Measurements from ENCODE around the gene DGLUCY.

The DGLUCY gene

DNA sequence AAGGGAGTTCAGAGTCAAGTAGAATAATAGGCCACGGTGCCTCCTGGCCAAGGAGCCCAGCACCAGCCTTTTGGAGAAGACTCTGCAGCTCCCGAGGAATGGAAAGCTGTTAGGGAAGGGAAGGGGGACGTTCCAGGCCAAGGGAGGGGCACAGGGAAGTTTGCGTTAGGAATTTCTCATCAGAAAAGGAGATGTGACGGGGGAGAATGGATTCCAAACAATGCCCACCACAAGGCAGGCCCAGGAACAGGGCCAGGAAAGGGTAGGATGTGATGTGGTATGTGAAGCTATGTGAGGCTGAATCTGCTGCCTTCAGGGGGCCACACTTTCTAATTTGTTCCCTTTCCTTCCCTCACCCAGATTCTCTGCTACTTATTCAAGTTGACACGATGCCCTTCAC is 46.0 kb downstream of the DGLUCY start:
- H3K36me3 ChIP-seq (ENCODE audit: control insufficient read depth, insufficient read depth, low read length): peaks cover 62% of the 10 kb centered on the region
- no peak for DNase-seq
- H3K9me3 ChIP-seq (ENCODE audit: control insufficient read depth, low read length): no peaks in the 10 kb centered on the region
- no peaks in the 10 kb centered on the region for H3K4me1 ChIP-seq (ENCODE audit: control insufficient read depth, insufficient read depth, low read length, poor library complexity, severe bottlenecking)
- H3K27ac ChIP-seq (ENCODE audit: insufficient read depth, low read length, poor library complexity, severe bottlenecking): no peak overlapping the region
- no peaks in the 10 kb centered on the region for H3K27me3 ChIP-seq (replicated peaks; ENCODE audit: control insufficient read depth, insufficient read depth, low read length, poor library complexity, severe bottlenecking)
- H3K4me3 ChIP-seq (ENCODE audit: insufficient read depth, low read depth, low read length, poor library complexity, severe bottlenecking): no peak overlapping the region

GRCh38 chr14:91163316-91163715 is 49.4 kb downstream of the DGLUCY start:
- Histone ChIP-seq H3K36me3 (ENCODE audit: control insufficient read depth, insufficient read depth, low read length) (peaks cover 77% of the 10 kb centered on the region), H3K27ac (ENCODE audit: insufficient read depth, low read length, poor library complexity, severe bottlenecking) (no peak overlapping the region), H3K4me3 (ENCODE audit: insufficient read depth, low read depth, low read length, poor library complexity, severe bottlenecking) (no peak overlapping the region), H3K9me3 (ENCODE audit: control insufficient read depth, low read length) (no peaks in the 10 kb centered on the region), H3K27me3 (replicated peaks; ENCODE audit: control insufficient read depth, insufficient read depth, low read length, poor library complexity, severe bottlenecking) (no peaks in the 10 kb centered on the region), H3K4me1 (ENCODE audit: control insufficient read depth, insufficient read depth, low read length, poor library complexity, severe bottlenecking) (no peaks in the 10 kb centered on the region)
- DNase-seq: no peak

DNA sequence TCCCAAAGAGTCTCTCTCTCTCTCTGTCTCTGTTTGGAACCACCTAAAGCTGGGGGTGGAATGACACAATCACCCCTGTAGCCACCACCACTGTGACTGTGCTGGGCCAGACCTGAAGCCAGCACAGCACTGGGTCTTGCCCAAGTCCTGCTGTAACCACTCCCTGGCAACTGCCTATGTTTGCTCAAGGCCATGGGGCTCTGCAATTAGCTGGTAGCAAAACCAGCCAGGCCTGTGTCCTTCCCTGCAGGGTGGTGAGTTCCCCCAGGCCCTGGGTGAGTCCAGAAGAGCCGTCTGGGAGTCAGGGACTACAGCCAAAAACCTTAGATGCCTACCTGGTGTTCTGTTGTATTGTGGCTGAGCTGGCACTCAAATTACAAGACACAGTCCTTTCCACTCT is 50.8 kb downstream of the DGLUCY start:
- H3K36me3 ChIP-seq (ENCODE audit: control insufficient read depth, insufficient read depth, low read length): peaks cover 79% of the 10 kb centered on the region
- no peaks in the 10 kb centered on the region for H3K27me3 ChIP-seq (replicated peaks; ENCODE audit: control insufficient read depth, insufficient read depth, low read length, poor library complexity, severe bottlenecking)
- no peak overlapping the region for H3K27ac ChIP-seq (ENCODE audit: insufficient read depth, low read length, poor library complexity, severe bottlenecking)
- no peaks in the 10 kb centered on the region for H3K4me1 ChIP-seq (ENCODE audit: control insufficient read depth, insufficient read depth, low read length, poor library complexity, severe bottlenecking)
- no peak for DNase-seq
- no peaks in the 10 kb centered on the region for H3K9me3 ChIP-seq (ENCODE audit: control insufficient read depth, low read length)
- H3K4me3 ChIP-seq (ENCODE audit: insufficient read depth, low read depth, low read length, poor library complexity, severe bottlenecking): no peak overlapping the region

DNA sequence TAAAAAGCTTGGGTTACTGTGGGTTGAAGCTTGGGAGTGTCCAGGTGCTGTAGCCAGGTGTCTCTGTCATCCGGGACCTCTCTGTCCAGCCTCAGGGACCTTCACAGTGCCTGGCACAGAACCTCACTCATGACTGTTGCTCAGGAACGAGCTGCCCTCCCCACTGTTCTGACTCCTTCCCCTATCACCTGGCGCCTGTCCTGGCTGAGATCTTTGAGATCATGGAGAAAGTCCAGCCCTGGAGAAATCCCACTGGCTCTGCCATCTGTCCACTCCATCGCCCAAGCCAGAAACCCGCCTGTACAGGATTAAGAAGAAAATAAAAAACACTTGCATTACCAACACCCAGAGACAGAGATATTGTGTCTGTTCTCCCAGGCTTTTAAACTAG is 53.5 kb downstream of the DGLUCY start:
- Histone ChIP-seq H3K4me1 (ENCODE audit: control insufficient read depth, insufficient read depth, low read length, poor library complexity, severe bottlenecking) (no peaks in the 10 kb centered on the region), H3K27me3 (replicated peaks; ENCODE audit: control insufficient read depth, insufficient read depth, low read length, poor library complexity, severe bottlenecking) (no peaks in the 10 kb centered on the region), H3K4me3 (ENCODE audit: insufficient read depth, low read depth, low read length, poor library complexity, severe bottlenecking) (no peak overlapping the region), H3K9me3 (ENCODE audit: control insufficient read depth, low read length) (no peaks in the 10 kb centered on the region), H3K27ac (ENCODE audit: insufficient read depth, low read length, poor library complexity, severe bottlenecking) (no peak overlapping the region), H3K36me3 (ENCODE audit: control insufficient read depth, insufficient read depth, low read length) (peaks cover 68% of the 10 kb centered on the region)
- DNase-seq: no peak

GRCh38 chr14:91169951-91170350 is 56.1 kb downstream of the DGLUCY start:
- no peaks in the 10 kb centered on the region for H3K4me1 ChIP-seq (ENCODE audit: control insufficient read depth, insufficient read depth, low read length, poor library complexity, severe bottlenecking)
- no peak for DNase-seq
- H3K27me3 ChIP-seq (replicated peaks; ENCODE audit: control insufficient read depth, insufficient read depth, low read length, poor library complexity, severe bottlenecking): no peaks in the 10 kb centered on the region
- H3K4me3 ChIP-seq (ENCODE audit: insufficient read depth, low read depth, low read length, poor library complexity, severe bottlenecking): no peak overlapping the region
- H3K36me3 ChIP-seq (ENCODE audit: control insufficient read depth, insufficient read depth, low read length): peaks cover 54% of the 10 kb centered on the region
- H3K27ac ChIP-seq (ENCODE audit: insufficient read depth, low read length, poor library complexity, severe bottlenecking): no peak overlapping the region
- H3K9me3 ChIP-seq (ENCODE audit: control insufficient read depth, low read length): no peaks in the 10 kb centered on the region

DNA sequence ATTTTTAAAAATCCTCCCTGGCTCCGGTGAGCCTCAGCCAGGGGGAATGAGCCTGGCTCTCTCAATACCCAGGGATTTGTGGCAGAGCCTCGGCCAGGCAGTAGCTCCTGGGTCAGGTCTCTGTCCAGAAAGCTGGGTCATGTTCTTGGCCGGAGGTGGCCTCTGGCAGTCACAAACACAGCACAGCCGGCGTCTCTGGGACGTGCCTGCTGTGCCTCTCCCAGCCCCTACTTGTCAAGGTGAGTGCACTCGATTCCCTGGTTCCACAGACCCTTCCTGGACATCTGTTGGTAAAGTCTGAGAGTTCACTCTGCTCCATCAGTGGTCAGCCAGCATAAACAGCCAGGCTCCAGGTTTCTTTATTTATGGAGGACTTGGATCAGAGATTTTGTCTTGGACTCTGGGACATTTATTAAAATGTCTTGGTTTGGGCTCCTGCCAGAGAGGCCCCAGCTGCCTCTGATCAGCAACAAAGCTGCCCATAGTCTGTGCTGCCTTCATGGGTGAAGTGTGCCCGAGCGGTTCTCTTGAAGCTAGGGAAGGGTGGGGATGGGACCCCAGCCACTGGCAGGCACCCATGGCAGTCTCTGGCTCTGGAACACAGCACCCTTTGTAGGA is 56.7 kb downstream of the DGLUCY start:
- Histone ChIP-seq H3K4me1 (ENCODE audit: control insufficient read depth, insufficient read depth, low read length, poor library complexity, severe bottlenecking) (no peaks in the 10 kb centered on the region), H3K4me3 (ENCODE audit: insufficient read depth, low read depth, low read length, poor library complexity, severe bottlenecking) (no peak overlapping the region), H3K9me3 (ENCODE audit: control insufficient read depth, low read length) (no peaks in the 10 kb centered on the region), H3K27me3 (replicated peaks; ENCODE audit: control insufficient read depth, insufficient read depth, low read length, poor library complexity, severe bottlenecking) (no peaks in the 10 kb centered on the region), H3K27ac (ENCODE audit: insufficient read depth, low read length, poor library complexity, severe bottlenecking) (no peak overlapping the region), H3K36me3 (ENCODE audit: control insufficient read depth, insufficient read depth, low read length) (peaks cover 47% of the 10 kb centered on the region)
- DNase-seq: no peak

DNA sequence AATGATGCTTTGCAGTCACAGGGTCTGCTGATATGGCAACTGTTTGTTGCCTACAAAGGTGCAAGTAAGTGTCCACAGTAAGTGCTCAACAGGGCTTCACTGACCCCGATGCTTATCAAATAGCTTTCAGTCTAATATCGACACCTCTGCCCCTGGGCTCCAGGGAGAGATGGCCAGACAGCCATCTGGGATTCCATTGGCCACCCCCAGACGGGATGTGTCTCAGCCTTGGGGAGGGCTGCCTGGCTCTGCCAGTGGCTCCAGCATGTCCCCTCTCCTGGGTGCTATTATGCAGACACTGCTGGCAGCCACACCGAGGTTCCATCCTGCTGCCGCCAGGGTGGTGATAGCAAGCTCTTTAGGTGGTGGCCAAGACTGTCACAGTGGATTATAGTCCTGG is 57.4 kb downstream of the DGLUCY start:
- Histone ChIP-seq H3K27me3 (replicated peaks; ENCODE audit: control insufficient read depth, insufficient read depth, low read length, poor library complexity, severe bottlenecking) (no peaks in the 10 kb centered on the region), H3K9me3 (ENCODE audit: control insufficient read depth, low read length) (no peaks in the 10 kb centered on the region), H3K36me3 (ENCODE audit: control insufficient read depth, insufficient read depth, low read length) (peaks cover 40% of the 10 kb centered on the region), H3K4me3 (ENCODE audit: insufficient read depth, low read depth, low read length, poor library complexity, severe bottlenecking) (no peak overlapping the region), H3K4me1 (ENCODE audit: control insufficient read depth, insufficient read depth, low read length, poor library complexity, severe bottlenecking) (no peaks in the 10 kb centered on the region), H3K27ac (ENCODE audit: insufficient read depth, low read length, poor library complexity, severe bottlenecking) (no peak overlapping the region)
- DNase-seq: no peak

DNA sequence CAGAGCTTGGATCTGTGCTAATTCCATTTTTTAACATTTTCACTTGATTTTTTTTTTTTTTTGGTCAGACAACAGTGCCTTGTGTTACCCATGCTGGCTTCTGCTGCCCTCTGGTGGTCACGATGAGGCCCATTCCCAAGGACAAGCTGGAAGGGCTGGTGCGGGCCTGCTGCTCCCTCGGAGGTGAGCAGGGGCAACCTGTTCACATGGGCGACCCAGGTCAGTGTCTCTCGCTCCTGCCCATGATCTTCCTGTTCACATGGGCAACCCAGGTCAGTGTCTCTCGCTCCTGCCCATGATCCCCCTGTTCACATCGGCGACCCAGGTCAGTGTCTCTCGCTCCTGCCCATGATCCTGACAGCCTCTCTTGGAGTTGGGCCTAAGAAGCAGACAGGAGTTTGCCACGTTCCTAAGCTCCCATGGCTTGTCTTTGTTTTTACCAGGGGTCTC is 59.4 kb downstream of the DGLUCY start:
- Histone ChIP-seq H3K4me1 (ENCODE audit: control insufficient read depth, insufficient read depth, low read length, poor library complexity, severe bottlenecking) (peaks cover 8% of the 10 kb centered on the region), H3K4me3 (ENCODE audit: insufficient read depth, low read depth, low read length, poor library complexity, severe bottlenecking) (no peak overlapping the region), H3K27me3 (replicated peaks; ENCODE audit: control insufficient read depth, insufficient read depth, low read length, poor library complexity, severe bottlenecking) (no peaks in the 10 kb centered on the region), H3K27ac (ENCODE audit: insufficient read depth, low read length, poor library complexity, severe bottlenecking) (no peak overlapping the region), H3K36me3 (ENCODE audit: control insufficient read depth, insufficient read depth, low read length) (peaks cover 31% of the 10 kb centered on the region), H3K9me3 (ENCODE audit: control insufficient read depth, low read length) (no peaks in the 10 kb centered on the region)
- peak; percentile 50 to 71 (median 58) for DNase-seq

- DNase-seq: no peak
Observed at GRCh38 chr14:91173904-91174303, 60.0 kb downstream of the DGLUCY start.

DNA sequence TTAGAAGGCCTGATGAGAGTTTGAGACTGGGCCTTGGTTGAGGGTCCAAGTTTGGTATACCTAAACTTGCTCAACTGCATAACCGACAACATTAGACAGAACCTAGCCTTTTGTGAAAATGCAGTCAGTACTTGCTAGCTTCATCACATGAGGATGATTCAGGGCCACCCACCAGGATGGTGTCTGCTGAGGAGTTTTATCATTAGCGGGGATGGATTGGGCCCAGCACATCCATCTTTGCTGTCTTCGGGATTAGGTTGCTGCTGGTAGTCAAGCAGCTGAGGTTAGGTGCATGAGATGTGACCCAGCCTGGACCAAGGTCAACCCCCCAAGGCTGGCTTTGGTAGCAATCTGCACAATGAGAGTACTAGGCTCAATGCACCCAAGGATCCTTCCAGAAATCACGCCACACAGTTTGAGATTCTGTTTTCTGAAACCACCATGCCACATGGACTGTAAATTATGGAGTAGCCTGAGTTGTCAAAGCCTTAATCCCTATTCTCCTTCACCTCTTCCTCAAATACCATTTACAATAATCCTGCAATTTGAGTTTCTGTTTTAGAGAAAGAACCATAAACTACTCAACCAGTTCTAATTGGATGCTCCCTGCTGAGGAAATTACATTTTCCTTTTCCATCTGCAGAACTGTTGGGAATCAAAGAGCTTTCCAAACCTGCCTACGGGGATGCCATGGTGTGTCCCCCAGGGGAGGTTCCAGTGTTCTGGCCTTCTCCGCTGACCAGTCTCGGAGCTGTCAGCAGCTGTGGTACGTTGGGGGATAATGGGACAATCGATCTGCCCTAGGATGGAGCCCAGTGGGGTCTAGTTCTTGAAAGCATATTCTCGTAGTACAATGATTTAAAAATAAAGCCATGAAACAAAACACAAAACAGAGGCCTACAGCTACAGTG is 61.7 kb downstream of the DGLUCY start:
- no peaks in the 10 kb centered on the region for H3K27me3 ChIP-seq (replicated peaks; ENCODE audit: control insufficient read depth, insufficient read depth, low read length, poor library complexity, severe bottlenecking)
- no peaks in the 10 kb centered on the region for H3K9me3 ChIP-seq (ENCODE audit: control insufficient read depth, low read length)
- H3K27ac ChIP-seq (ENCODE audit: insufficient read depth, low read length, poor library complexity, severe bottlenecking): no peak overlapping the region
- DNase-seq: no peak
- H3K36me3 ChIP-seq (ENCODE audit: control insufficient read depth, insufficient read depth, low read length): peaks cover 11% of the 10 kb centered on the region
- no peak overlapping the region for H3K4me3 ChIP-seq (ENCODE audit: insufficient read depth, low read depth, low read length, poor library complexity, severe bottlenecking)
- H3K4me1 ChIP-seq (ENCODE audit: control insufficient read depth, insufficient read depth, low read length, poor library complexity, severe bottlenecking): peaks cover 8% of the 10 kb centered on the region

More at GRCh38 chr14:91173904-91174303, 60.0 kb downstream of the DGLUCY start:
- Histone ChIP-seq H3K4me1 (ENCODE audit: control insufficient read depth, insufficient read depth, low read length, poor library complexity, severe bottlenecking) (peaks cover 8% of the 10 kb centered on the region), H3K36me3 (ENCODE audit: control insufficient read depth, insufficient read depth, low read length) (peaks cover 26% of the 10 kb centered on the region), H3K27ac (ENCODE audit: insufficient read depth, low read length, poor library complexity, severe bottlenecking) (no peak overlapping the region), H3K4me3 (ENCODE audit: insufficient read depth, low read depth, low read length, poor library complexity, severe bottlenecking) (no peak overlapping the region), H3K9me3 (ENCODE audit: control insufficient read depth, low read length) (no peaks in the 10 kb centered on the region), H3K27me3 (replicated peaks; ENCODE audit: control insufficient read depth, insufficient read depth, low read length, poor library complexity, severe bottlenecking) (no peaks in the 10 kb centered on the region)
